Tibial nerve (tissue), 4 donors: ENCODE results near the gene CCDC159. TPM values are rescaled to one million over a fixed set of nuclear protein-coding genes. Genes with fewer than 3 reads are reported as not detected.

Source experiments
- DNase-seq, 2 donors: peaks; one replicate each; pipeline ENCODE4 v3.0.0-alpha.2; 2019; ENCODE audit warnings: low spot score in 2 of 2
- H3K27ac ChIP-seq, 4 donors: fragments of 200-600 bp; sonication (generic) in 3 of 4; one replicate each; pipeline ENCODE4 v1.5.1; 2017 to 2019; ENCODE audit warnings: mild to moderate bottlenecking in 1 of 4
- H3K27me3 ChIP-seq, 2 donors: fragments of 200-600 bp; sonication (generic) in 1 of 2; one replicate each; pipeline versions ENCODE4 v1.5.1 to v1.6.0; 2017 to 2019
- H3K36me3 ChIP-seq, 3 donors: fragments of 200-600 bp; sonication (generic); one replicate each; pipeline ENCODE4 v1.5.1; 2018 to 2019
- H3K4me1 ChIP-seq, 4 donors: fragments of 200-600 bp; sonication (generic) in 3 of 4; one replicate each; pipeline ENCODE4 v1.5.1; 2017 to 2019
- H3K4me3 ChIP-seq, 4 donors: fragments of 200-600 bp; sonication (generic) in 3 of 4; one replicate each; pipeline ENCODE4 v1.5.1; 2017 to 2019; ENCODE audit warnings: mild to moderate bottlenecking in 1 of 4, moderate library complexity in 1 of 4
- H3K9me3 ChIP-seq, 4 donors: fragments of 200-600 bp; sonication (generic) in 3 of 4; one replicate each; pipeline ENCODE4 v1.5.1; 2017 to 2019
- EP300 ChIP-seq, 2 donors: sonication (generic); formaldehyde crosslinking; IDR thresholded peaks; one replicate each; pipeline ENCODE4 v1.6.1; 2017; ENCODE audit warnings: antibody characterized with exemption in 2 of 2, mild to moderate bottlenecking in 1 of 2
- POLR2A ChIP-seq, 2 donors: fragments of 450-650 bp; IDR thresholded peaks; one replicate each; pipeline ENCODE4 v1.6.1; 2017; ENCODE audit warnings: antibody characterized with exemption in 2 of 2, mild to moderate bottlenecking in 2 of 2, moderate library complexity in 2 of 2
- WGBS, 2 donors: methylation state at CpG; one replicate each; pipeline ENCODE4 v1.1.5; 2018; 5-methylcytosine and 5-hydroxymethylcytosine counted together
- total RNA-seq, 4 donors: library from RNA; depleted of rRNA; stranded (reverse); fragments of >200 nt; gene quantifications; one replicate each; pipeline ENCODE4 v1.1.0, GENCODE V29; 2016
- TF ChIP-seq, protein P1 (sequence below), 5 experiments: fragments of 200-600 bp in 3 of 5; fragments of 450-650 bp in 2 of 5; sonication (generic) in 3 of 5; IDR thresholded peaks; one replicate each; pipeline ENCODE4 v1.5.1; 2016 to 2019; ENCODE audit warnings: antibody characterized with exemption in 5 of 5, mild to moderate bottlenecking in 3 of 5, moderate library complexity in 2 of 5

CCDC159 gene
- total RNA-seq, 4 donors from 2014 or later, result 23.2 to 33.7 (median 30.8) TPM

DNA sequence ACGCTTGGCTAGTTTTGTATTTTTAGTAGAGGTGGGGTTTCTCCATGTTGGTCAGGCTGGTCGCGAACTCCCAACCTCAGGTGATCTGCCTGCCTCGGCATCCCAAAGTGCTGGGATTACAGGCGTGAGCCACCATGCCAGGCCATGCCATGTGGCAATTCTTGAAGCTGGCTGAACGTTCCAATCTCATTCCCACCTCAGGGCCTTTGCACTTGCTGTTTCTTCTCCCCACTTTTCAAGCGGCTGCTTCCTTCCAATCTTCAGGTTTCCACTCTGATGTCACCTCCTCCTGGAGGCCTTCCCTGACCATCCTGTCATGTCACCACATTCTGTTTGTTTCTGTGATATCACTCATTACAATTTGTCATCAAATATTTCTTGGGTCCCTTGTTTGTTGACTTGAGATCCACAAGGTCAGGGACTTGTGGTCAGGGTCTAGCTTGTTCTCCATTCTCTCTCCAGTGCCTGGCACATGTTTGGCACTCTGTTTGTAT is 33.6 kb downstream of the CCDC159 start:
- peaks cover 0 to 74% (median 41%) of the 10 kb centered on the region in 4 donors for H3K4me1 ChIP-seq
- WGBS, 2 donors, result 92 to 96% methylated on average over 7 of the region's 7 CpGs
- no peak overlapping the region for H3K4me3 ChIP-seq

DNA sequence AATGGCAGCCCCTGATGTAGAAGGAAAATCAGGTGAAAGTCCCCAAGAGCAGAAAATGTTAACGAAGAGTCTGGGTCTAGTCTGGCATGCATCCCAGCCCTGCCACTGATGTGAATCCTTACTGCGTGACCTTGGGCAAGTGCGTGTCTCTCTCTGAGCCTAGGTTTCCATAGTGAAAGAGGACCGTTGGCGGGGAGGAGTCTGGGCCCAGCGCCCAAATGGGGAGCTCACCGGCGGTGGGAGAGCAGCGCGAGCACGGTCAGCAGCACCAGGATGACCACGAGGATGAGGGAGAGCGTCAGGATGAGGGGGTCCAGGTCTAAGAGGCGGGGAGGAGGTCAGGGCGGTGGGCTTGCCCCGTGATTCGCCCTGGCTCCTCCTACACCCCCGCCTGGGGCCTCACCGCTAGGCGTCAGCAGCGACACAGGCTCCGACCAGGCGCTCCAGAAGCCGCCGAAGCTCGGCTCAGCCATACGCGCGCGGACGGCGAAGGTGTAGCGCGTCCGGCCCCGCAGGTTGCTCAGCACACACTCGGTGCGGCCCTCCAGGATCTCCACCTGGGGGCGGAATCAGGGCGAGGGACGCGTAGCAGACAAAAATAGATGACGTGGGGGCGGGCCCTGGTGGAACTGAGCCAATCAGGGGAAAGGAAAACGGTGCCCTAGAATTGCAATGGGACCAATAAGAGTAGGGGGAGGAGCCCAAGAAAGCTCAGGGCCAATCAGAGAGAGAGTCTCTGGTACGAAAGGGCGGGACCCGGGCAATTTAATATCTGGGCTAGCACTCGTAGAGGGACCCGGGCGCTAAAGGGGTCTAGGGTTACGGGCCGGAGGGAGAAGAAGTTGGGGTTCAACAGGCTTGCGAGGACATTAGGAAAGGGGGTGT is 34.6 kb downstream of the CCDC159 start:
- DNase-seq, result peak; percentile 92 to 95
- TF ChIP-seq, protein P1, sequence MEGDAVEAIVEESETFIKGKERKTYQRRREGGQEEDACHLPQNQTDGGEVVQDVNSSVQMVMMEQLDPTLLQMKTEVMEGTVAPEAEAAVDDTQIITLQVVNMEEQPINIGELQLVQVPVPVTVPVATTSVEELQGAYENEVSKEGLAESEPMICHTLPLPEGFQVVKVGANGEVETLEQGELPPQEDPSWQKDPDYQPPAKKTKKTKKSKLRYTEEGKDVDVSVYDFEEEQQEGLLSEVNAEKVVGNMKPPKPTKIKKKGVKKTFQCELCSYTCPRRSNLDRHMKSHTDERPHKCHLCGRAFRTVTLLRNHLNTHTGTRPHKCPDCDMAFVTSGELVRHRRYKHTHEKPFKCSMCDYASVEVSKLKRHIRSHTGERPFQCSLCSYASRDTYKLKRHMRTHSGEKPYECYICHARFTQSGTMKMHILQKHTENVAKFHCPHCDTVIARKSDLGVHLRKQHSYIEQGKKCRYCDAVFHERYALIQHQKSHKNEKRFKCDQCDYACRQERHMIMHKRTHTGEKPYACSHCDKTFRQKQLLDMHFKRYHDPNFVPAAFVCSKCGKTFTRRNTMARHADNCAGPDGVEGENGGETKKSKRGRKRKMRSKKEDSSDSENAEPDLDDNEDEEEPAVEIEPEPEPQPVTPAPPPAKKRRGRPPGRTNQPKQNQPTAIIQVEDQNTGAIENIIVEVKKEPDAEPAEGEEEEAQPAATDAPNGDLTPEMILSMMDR (IDR thresholded peaks at IDR 0.05), result peak; percentile 59 to 95 (median 85)
- TF ChIP-seq POLR2A (IDR thresholded peaks at IDR 0.05) (peak; percentile 58 to 76), EP300 (IDR thresholded peaks at IDR 0.05) (peak in 1 of 2 donors; percentile 92)
- Histone ChIP-seq H3K27ac (peak overlapping the region; percentile 48 to 92 (median 84)), H3K4me3 (peak overlapping the region; percentile 40 to 72 (median 67)), H3K27me3 (peaks cover 0 to 31% of the 10 kb centered on the region in 2 donors), H3K4me1 (peaks cover 0 to 68% (median 35%) of the 10 kb centered on the region in 4 donors), H3K36me3 (peaks cover 0 to 6% (median 0%) of the 10 kb centered on the region in 3 donors), H3K9me3 (no peaks in the 10 kb centered on the region)
- 0 to 2% methylated on average over 44 to 52 of the region's 54 CpGs for WGBS, 2 donors

More for the DNA sequence above, 33.6 kb downstream of the CCDC159 start:
- H3K27ac ChIP-seq, result peak overlapping the region in 2 of 4 donors; percentile 48 to 92
- DNase-seq, result no peak
- H3K27me3 ChIP-seq, result peaks cover 0 to 31% of the 10 kb centered on the region in 2 donors
- TF ChIP-seq, protein P1 (IDR thresholded peaks at IDR 0.05), result no peak
- TF ChIP-seq EP300 (IDR thresholded peaks at IDR 0.05) (no peak), POLR2A (IDR thresholded peaks at IDR 0.05) (no peak)
- H3K9me3 ChIP-seq, result no peaks in the 10 kb centered on the region
- peaks cover 0 to 6% (median 0%) of the 10 kb centered on the region in 3 donors for H3K36me3 ChIP-seq

DNA sequence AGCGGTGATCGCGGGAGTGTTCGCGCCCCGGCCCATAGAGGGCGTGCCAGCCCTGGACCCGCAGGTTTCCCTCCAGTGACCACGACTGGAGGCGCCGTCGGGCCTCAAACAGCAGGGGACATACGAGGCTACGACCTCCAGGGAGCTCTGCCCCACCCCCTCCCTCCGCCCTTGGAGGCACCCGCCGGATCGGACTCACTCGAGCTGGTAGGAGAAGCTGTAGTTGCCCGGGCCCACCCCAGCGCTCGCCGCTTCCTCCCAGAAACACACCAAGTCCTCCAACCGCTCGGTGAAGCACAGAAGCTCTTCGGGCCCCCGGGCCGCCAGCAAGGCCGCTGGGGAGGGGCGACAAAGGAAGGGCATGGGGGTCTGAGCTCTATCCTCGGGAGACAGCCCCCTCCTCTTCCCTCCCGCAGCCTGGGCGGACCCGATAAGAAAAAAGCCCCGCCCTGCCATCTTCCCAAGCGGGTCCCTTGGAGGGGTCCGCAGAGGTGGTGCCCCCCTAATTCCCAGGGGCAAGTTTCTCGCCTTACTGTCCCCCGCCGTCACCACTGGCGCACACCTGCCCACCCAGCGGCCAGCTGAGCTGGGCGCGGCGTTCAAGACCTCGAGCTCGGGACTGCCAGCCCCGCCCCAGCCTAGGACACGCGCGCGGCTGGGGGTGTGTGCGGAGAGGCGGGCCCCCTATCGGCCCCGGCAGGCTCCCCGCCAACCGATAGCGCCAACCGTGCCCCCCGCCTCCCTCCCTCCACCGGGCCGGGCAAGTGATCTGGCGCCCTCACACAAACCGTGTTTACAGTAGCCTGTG is 36.8 kb downstream of the CCDC159 start:
- no peak for TF ChIP-seq EP300 (IDR thresholded peaks at IDR 0.05)
- TF ChIP-seq, protein P1 (IDR thresholded peaks at IDR 0.05), result peak in 4 of 5 experiments; percentile 40 to 55 (median 53)
- DNase-seq, result peak in 1 of 2 donors; percentile 14
- H3K4me3 ChIP-seq, result peak overlapping the region; percentile 6 to 44 (median 24)
- 1 to 2% methylated on average over 21 to 55 of the region's 65 CpGs for WGBS, 2 donors
- H3K4me1 ChIP-seq, result peaks cover 0 to 50% (median 30%) of the 10 kb centered on the region in 4 donors
- H3K36me3 ChIP-seq, result peaks cover 0 to 1% (median 0%) of the 10 kb centered on the region in 3 donors
- H3K27me3 ChIP-seq, result peaks cover 0 to 31% of the 10 kb centered on the region in 2 donors
- H3K27ac ChIP-seq, result no peak overlapping the region
- no peaks in the 10 kb centered on the region for H3K9me3 ChIP-seq

DNA sequence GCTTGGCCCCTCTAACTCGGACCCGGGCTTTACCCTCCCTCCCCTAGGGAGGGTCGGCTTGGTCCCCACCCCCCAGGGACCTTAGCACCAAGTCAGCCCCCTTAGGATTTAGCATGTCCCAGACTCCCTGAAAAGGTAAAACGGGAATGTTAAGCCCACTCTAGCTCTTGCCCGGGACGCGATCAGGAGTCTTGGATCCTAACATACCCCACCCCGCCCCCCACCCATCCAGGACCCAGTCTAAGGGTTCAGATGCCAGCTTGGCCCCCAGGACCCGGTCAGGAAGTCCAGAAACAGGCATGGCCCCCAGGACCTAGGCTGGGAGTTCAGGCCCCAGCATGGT is 37.4 kb downstream of the CCDC159 start:
- Histone ChIP-seq H3K9me3 (no peaks in the 10 kb centered on the region), H3K4me1 (peaks cover 0 to 44% (median 30%) of the 10 kb centered on the region in 4 donors), H3K27ac (peak overlapping the region in 1 of 4 donors; percentile 42), H3K36me3 (no peaks in the 10 kb centered on the region), H3K27me3 (peaks cover 0 to 31% of the 10 kb centered on the region in 2 donors), H3K4me3 (peak overlapping the region in 3 of 4 donors; percentile 20 to 44 (median 28))
- TF ChIP-seq POLR2A (IDR thresholded peaks at IDR 0.05), result no peak
- TF ChIP-seq, protein P1 (IDR thresholded peaks at IDR 0.05), result no peak
- no peak for TF ChIP-seq EP300 (IDR thresholded peaks at IDR 0.05)
- 1 to 3% methylated on average over 9 of the region's 9 CpGs for WGBS, 2 donors
- no peak for DNase-seq
